Measurements from ENCODE around the gene TUT4. TPM values are rescaled to one million over a fixed set of nuclear protein-coding genes. Genes with fewer than 3 reads are reported as not detected.

TUT4 gene
- total RNA-seq, 2 experiments from 2014 or later = 70.8 to 72.4 TPM

GRCh38 chr1:52588535-52588934 lies 35.6 kb upstream of the TUT4 start:
- H2AFZ ChIP-seq (ENCODE audit: low read length) = no peak overlapping the region
- no peaks in the 10 kb centered on the region for H3K36me3 ChIP-seq (ENCODE audit: insufficient read depth, low read length)
- H3K4me1 ChIP-seq (ENCODE audit: insufficient read depth, low read length, poor library complexity, severe bottlenecking) = peaks cover 26% of the 10 kb centered on the region
- H3K27ac ChIP-seq (ENCODE audit: low read depth, low read length, poor library complexity, severe bottlenecking) = no peak overlapping the region
- no peak for DNase-seq (ENCODE audit: low spot score)
- ChIA-PET POLR2A (interaction anchor here (0.7 kb wide), 1 partner anchor 40 kb away, joined by 3 read pairs; no protein-coding TSS in a partner anchor), CTCF (ENCODE audit: unreplicated experiment) (no interaction called here)
- no TSS peak for BruUV-seq (replicated peaks)
- TF ChIP-seq, protein P1, sequence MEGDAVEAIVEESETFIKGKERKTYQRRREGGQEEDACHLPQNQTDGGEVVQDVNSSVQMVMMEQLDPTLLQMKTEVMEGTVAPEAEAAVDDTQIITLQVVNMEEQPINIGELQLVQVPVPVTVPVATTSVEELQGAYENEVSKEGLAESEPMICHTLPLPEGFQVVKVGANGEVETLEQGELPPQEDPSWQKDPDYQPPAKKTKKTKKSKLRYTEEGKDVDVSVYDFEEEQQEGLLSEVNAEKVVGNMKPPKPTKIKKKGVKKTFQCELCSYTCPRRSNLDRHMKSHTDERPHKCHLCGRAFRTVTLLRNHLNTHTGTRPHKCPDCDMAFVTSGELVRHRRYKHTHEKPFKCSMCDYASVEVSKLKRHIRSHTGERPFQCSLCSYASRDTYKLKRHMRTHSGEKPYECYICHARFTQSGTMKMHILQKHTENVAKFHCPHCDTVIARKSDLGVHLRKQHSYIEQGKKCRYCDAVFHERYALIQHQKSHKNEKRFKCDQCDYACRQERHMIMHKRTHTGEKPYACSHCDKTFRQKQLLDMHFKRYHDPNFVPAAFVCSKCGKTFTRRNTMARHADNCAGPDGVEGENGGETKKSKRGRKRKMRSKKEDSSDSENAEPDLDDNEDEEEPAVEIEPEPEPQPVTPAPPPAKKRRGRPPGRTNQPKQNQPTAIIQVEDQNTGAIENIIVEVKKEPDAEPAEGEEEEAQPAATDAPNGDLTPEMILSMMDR (conservative IDR thresholded peaks at IDR 0.05; ENCODE audit: low read length) = no peak
- no peak for TF ChIP-seq EZH2phosphoT487 (IDR thresholded peaks at IDR 0.05; ENCODE audit: borderline replicate concordance, low read depth, low read length)
- H3K4me3 ChIP-seq (ENCODE audit: low read depth, low read length, poor library complexity, severe bottlenecking) = no peak overlapping the region
- intact Hi-C loops (cut with micrococcal nuclease; ENCODE audit: unreplicated experiment) = no loop called here
- H3K9me2 ChIP-seq (ENCODE audit: insufficient read depth, low read length) = no peaks in the 10 kb centered on the region
- H4K20me1 ChIP-seq (ENCODE audit: insufficient read depth, low read length) = no peaks in the 10 kb centered on the region
- no peaks in the 10 kb centered on the region for H3K9me3 ChIP-seq (ENCODE audit: low read length)
- no peaks in the 10 kb centered on the region for H3K79me2 ChIP-seq (ENCODE audit: insufficient read depth, low read depth, low read length)
- no peak overlapping the region for H3K4me2 ChIP-seq (ENCODE audit: low read length)

GRCh38 chr1:52588027-52588426 lies 35.1 kb upstream of the TUT4 start:
- CTCF ChIA-PET (ENCODE audit: unreplicated experiment) = no interaction called here
- no peak overlapping the region for H2AFZ ChIP-seq (ENCODE audit: low read length)
- no peaks in the 10 kb centered on the region for H3K79me2 ChIP-seq (ENCODE audit: insufficient read depth, low read depth, low read length)

GRCh38 chr1:52585474-52585873 lies 32.6 kb upstream of the TUT4 start:
- Histone ChIP-seq H3K36me3 (ENCODE audit: insufficient read depth, low read length) (no peaks in the 10 kb centered on the region), H3K4me3 (ENCODE audit: low read depth, low read length, poor library complexity, severe bottlenecking) (no peak overlapping the region), H3K27ac (ENCODE audit: low read depth, low read length, poor library complexity, severe bottlenecking) (no peak overlapping the region), H2AFZ (ENCODE audit: low read length) (no peak overlapping the region), H3K9me3 (ENCODE audit: low read length) (no peaks in the 10 kb centered on the region), H3K79me2 (ENCODE audit: insufficient read depth, low read depth, low read length) (no peaks in the 10 kb centered on the region), H3K4me2 (ENCODE audit: low read length) (no peak overlapping the region), H3K4me1 (ENCODE audit: insufficient read depth, low read length, poor library complexity, severe bottlenecking) (peaks cover 5% of the 10 kb centered on the region), H3K9me2 (ENCODE audit: insufficient read depth, low read length) (no peaks in the 10 kb centered on the region), H4K20me1 (ENCODE audit: insufficient read depth, low read length) (no peaks in the 10 kb centered on the region)
- intact Hi-C loops (cut with micrococcal nuclease; ENCODE audit: unreplicated experiment) = no loop called here
- ChIA-PET POLR2A (no interaction called here), CTCF (ENCODE audit: unreplicated experiment) (no interaction called here)
- DNase-seq (ENCODE audit: low spot score) = no peak
- no peak for TF ChIP-seq EZH2phosphoT487 (IDR thresholded peaks at IDR 0.05; ENCODE audit: borderline replicate concordance, low read depth, low read length)
- TF ChIP-seq, protein P1 (conservative IDR thresholded peaks at IDR 0.05; ENCODE audit: low read length) = no peak
- no TSS peak for BruUV-seq (replicated peaks)

More at GRCh38 chr1:52588027-52588426, 35.1 kb upstream of the TUT4 start:
- DNase-seq (ENCODE audit: low spot score) = no peak
- Histone ChIP-seq H3K4me3 (ENCODE audit: low read depth, low read length, poor library complexity, severe bottlenecking) (no peak overlapping the region), H3K36me3 (ENCODE audit: insufficient read depth, low read length) (no peaks in the 10 kb centered on the region), H3K9me3 (ENCODE audit: low read length) (no peaks in the 10 kb centered on the region), H3K9me2 (ENCODE audit: insufficient read depth, low read length) (no peaks in the 10 kb centered on the region), H3K27ac (ENCODE audit: low read depth, low read length, poor library complexity, severe bottlenecking) (no peak overlapping the region), H4K20me1 (ENCODE audit: insufficient read depth, low read length) (no peaks in the 10 kb centered on the region), H3K4me1 (ENCODE audit: insufficient read depth, low read length, poor library complexity, severe bottlenecking) (peaks cover 21% of the 10 kb centered on the region), H3K4me2 (ENCODE audit: low read length) (no peak overlapping the region)
- no peak for TF ChIP-seq EZH2phosphoT487 (IDR thresholded peaks at IDR 0.05; ENCODE audit: borderline replicate concordance, low read depth, low read length)
- TF ChIP-seq, protein P1 (conservative IDR thresholded peaks at IDR 0.05; ENCODE audit: low read length) = no peak
- POLR2A ChIA-PET = interaction anchor here (0.7 kb wide), 1 partner anchor 39 kb away, joined by 3 read pairs; no protein-coding TSS in a partner anchor
- no TSS peak for BruUV-seq (replicated peaks)
- intact Hi-C loops (cut with micrococcal nuclease; ENCODE audit: unreplicated experiment) = no loop called here
